ENCODE data around the gene RNF5. TPM values are rescaled to one million over a fixed set of nuclear protein-coding genes. Genes with fewer than 3 reads are reported as not detected.

The RNF5 gene
- total and polyA plus RNA-seq, 2 of the 4 experiments (the other 2 are of a cell fraction): 18.8 to 41.4 TPM

DNA sequence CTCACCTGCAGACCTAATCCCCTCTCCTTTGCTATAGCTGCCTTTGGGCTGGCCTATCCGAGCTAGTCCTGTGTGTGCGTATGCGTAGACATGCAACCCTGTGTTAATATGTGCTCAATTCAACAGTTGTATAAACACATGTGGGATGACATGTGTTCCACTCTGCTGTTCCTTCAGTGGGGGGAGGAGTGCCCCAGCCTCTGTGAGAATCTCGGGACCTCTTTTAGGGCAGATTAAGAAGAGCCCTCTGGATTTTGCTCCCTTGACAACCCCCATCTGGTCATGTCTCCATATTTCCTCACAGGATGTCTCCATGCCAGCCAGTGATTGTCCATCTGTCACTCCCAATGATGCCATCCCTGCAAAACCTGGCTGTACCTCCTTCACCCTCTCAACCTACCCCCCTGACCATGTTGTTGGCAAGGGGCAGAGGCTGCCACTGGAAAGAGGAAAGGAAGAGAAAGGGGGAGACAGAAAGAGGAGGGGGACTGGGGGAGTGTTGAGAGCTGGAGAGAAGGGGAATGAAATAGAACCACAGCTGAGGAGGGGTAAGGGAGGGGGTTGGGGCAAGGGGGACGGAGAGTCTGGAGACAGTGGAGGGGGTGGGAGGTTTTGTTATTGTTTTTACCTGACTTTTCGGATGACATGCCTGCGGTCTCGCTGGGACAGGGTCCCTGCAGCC is 26.9 kb upstream of the RNF5 start (continued):
- TF ChIP-seq, protein P1, sequence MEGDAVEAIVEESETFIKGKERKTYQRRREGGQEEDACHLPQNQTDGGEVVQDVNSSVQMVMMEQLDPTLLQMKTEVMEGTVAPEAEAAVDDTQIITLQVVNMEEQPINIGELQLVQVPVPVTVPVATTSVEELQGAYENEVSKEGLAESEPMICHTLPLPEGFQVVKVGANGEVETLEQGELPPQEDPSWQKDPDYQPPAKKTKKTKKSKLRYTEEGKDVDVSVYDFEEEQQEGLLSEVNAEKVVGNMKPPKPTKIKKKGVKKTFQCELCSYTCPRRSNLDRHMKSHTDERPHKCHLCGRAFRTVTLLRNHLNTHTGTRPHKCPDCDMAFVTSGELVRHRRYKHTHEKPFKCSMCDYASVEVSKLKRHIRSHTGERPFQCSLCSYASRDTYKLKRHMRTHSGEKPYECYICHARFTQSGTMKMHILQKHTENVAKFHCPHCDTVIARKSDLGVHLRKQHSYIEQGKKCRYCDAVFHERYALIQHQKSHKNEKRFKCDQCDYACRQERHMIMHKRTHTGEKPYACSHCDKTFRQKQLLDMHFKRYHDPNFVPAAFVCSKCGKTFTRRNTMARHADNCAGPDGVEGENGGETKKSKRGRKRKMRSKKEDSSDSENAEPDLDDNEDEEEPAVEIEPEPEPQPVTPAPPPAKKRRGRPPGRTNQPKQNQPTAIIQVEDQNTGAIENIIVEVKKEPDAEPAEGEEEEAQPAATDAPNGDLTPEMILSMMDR (conservative IDR thresholded peaks at IDR 0.05; ENCODE audit: low read depth, low read length): no peak

Measured in IMR-90 (cell line).